ENCODE data around the gene PRKCA. TPM values are rescaled to one million over a fixed set of nuclear protein-coding genes. Genes with fewer than 3 reads are reported as not detected.

The PRKCA gene
- total RNA-seq, 1 donor from 2014 or later: 16.4 TPM

DNA sequence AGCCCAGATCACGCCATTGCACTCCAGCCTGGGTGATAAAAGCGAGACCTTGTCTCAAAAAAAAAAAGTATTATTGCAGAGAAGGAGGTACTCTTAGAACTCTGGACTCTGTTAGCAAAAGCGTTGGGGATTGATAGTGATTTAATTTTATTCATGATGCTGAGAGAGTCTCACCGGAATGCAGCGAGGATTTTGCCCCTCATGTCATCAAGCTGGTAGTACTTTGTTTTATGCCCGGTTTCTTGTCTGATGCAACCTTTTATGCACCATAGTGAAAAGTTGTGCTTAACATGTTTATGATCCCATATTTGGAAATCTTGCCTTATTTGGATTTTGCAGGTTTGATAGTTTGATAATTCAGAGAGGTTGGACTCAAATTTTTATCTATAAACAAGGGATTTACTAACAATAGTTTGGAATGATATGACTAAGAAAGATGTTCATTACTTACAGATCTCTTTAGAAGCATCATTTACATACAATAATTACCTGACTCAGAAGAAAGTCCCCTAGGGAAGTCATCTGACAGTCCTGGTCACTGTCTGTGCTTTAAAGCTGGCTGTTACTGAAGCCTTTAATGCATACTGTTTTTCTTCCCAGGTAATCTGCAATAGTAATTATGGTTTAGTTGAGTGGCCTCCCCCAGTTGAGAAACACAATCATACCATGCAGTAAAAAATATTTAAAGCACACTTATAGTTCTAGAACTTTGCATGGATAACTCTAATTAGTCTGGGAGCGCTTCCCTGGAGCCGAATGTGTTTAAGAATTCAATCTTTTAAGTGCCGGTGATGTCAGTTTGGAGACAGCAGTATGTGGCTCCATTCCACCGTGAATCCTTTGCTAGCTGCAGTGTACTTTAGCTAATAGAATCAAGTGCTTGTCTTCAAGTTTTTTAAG lies 120.9 kb downstream of the PRKCA start:
- H3K4me1 Mint-ChIP-seq (ENCODE audit: low read depth): peaks cover 20% of the 10 kb centered on the region
- TF ChIP-seq, protein P1, sequence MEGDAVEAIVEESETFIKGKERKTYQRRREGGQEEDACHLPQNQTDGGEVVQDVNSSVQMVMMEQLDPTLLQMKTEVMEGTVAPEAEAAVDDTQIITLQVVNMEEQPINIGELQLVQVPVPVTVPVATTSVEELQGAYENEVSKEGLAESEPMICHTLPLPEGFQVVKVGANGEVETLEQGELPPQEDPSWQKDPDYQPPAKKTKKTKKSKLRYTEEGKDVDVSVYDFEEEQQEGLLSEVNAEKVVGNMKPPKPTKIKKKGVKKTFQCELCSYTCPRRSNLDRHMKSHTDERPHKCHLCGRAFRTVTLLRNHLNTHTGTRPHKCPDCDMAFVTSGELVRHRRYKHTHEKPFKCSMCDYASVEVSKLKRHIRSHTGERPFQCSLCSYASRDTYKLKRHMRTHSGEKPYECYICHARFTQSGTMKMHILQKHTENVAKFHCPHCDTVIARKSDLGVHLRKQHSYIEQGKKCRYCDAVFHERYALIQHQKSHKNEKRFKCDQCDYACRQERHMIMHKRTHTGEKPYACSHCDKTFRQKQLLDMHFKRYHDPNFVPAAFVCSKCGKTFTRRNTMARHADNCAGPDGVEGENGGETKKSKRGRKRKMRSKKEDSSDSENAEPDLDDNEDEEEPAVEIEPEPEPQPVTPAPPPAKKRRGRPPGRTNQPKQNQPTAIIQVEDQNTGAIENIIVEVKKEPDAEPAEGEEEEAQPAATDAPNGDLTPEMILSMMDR (IDR thresholded peaks at IDR 0.05; ENCODE audit: unreplicated experiment): no peak
- no peaks in the 10 kb centered on the region for H3K27me3 Mint-ChIP-seq
- no peak overlapping the region for H3K4me3 Mint-ChIP-seq (ENCODE audit: low read depth)
- peaks cover 2% of the 10 kb centered on the region for H3K36me3 Mint-ChIP-seq (ENCODE audit: insufficient read depth)
- no peak overlapping the region for H3K27ac Mint-ChIP-seq
- DNase-seq (ENCODE audit: low spot score, unreplicated experiment): no peak
- H3K9me3 Mint-ChIP-seq (ENCODE audit: low read depth): peaks cover 5% of the 10 kb centered on the region

DNA sequence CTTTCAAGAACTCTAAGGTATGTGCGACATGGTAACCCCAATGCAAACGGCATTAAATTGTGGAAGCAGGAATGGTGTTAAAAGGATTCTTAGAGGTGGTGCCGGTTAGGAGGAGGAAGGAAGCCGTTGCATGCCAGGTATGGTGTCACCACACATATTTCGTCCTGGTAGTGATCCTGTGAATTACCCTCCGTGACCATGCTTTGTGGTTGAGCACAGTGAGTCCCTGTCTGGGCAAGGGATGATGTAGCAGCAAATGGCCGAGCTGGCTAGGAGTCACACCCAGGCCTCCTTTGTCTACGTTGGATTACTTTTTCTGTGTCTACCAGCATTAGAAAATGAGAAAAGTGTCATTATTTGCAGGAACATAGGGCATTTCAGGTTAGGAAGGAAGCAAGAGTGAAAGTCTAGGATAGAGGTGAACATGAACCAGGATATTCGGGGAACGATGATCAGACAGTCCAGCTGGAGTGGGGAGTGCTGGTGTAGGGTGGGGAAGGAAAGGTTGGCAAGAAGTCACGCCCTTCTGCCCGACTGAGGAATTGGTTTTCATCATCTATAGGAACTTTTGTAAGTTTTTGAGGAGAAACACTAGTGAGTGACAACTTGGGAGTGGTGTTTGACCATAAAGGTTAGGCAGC lies 123.5 kb downstream of the PRKCA start:
- H3K4me1 Mint-ChIP-seq (ENCODE audit: low read depth): peaks cover 15% of the 10 kb centered on the region
- no peak overlapping the region for H3K4me3 Mint-ChIP-seq (ENCODE audit: low read depth)
- no peaks in the 10 kb centered on the region for H3K27me3 Mint-ChIP-seq
- TF ChIP-seq, protein P1 (IDR thresholded peaks at IDR 0.05; ENCODE audit: unreplicated experiment): no peak
- no peak for DNase-seq (ENCODE audit: low spot score, unreplicated experiment)
- H3K27ac Mint-ChIP-seq: no peak overlapping the region
- H3K9me3 Mint-ChIP-seq (ENCODE audit: low read depth): peaks cover 5% of the 10 kb centered on the region
- H3K36me3 Mint-ChIP-seq (ENCODE audit: insufficient read depth): peaks cover 2% of the 10 kb centered on the region

DNA sequence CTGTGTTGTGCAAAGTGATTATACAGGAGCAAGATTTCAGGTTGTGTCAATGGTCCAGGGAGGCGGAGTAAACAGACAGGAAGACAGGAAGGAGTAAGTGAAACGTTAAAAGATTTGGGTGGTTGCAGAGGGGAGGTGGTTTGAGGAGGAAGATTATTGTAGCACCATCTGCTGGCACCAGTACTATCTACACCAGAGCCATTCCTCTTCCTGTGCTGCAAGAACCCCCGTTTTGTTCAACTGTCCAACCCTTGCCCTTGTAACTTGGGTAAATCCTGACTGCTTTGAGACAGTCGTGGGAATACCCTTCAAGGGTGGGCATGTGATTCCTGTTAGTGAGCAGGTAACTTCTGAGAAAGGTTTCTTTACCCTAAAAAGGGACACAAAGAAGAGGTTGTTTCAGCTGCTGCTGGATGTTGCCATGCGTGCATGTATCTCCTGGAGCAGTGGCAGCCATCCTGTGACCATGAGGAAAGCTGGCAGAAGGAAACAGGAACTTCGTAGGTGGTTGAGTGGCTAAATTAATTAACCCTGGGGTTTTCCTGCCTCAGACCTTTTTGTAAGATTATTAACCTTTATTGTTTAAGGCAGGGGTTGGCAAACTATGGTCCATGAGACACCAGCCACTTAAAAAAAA lies 124.1 kb downstream of the PRKCA start:
- Mint-ChIP-seq H3K4me1 (ENCODE audit: low read depth) (peaks cover 13% of the 10 kb centered on the region), H3K9me3 (ENCODE audit: low read depth) (peaks cover 5% of the 10 kb centered on the region), H3K36me3 (ENCODE audit: insufficient read depth) (peaks cover 2% of the 10 kb centered on the region), H3K4me3 (ENCODE audit: low read depth) (no peak overlapping the region), H3K27ac (no peak overlapping the region), H3K27me3 (no peaks in the 10 kb centered on the region)
- no peak for DNase-seq (ENCODE audit: low spot score, unreplicated experiment)
- TF ChIP-seq, protein P1 (IDR thresholded peaks at IDR 0.05; ENCODE audit: unreplicated experiment): no peak

DNA sequence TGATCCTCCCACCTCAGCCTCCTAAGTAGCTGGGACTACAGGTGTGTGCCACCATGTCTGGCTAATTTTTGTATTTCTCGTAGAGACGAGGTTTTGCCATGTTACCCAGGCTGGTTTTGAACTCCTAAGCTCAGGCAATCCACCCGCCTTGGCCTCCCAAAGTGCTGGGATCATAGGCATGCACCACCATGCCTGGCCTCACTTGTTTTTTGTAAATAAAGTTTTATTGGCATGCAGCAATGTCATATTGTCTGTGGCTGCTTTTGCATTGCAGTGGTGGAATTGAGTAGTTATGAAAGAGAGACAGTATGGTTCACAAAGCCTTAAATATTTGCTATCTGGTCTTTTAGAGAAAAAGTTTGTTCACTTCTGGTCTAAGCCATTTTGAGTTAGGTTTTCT lies 124.7 kb downstream of the PRKCA start:
- peaks cover 10% of the 10 kb centered on the region for H3K4me1 Mint-ChIP-seq (ENCODE audit: low read depth)

DNA sequence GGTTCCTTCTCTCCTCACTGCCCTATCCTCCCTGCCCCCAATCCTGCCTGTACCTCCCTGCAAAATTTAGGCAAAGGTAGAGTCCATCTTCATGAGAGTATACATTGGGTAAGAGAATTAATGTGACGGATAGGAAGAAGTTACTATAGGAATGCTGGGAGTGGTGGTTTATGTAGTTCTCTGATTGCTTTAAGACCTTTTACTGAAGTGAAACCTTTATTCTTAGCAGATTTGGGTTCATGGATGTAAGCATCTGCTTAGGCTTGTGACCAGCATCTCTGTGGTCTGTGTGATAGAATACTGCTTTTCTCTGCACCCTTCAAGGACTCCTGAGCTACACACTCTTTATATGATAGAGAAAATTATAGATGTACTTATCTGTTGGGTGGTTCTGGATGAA lies 127.3 kb downstream of the PRKCA start:
- Mint-ChIP-seq H3K4me3 (ENCODE audit: low read depth) (no peak overlapping the region), H3K4me1 (ENCODE audit: low read depth) (peaks cover 10% of the 10 kb centered on the region), H3K27me3 (no peaks in the 10 kb centered on the region), H3K27ac (no peak overlapping the region), H3K36me3 (ENCODE audit: insufficient read depth) (peaks cover 2% of the 10 kb centered on the region), H3K9me3 (ENCODE audit: low read depth) (peaks cover 5% of the 10 kb centered on the region)
- TF ChIP-seq, protein P1 (IDR thresholded peaks at IDR 0.05; ENCODE audit: unreplicated experiment): no peak
- DNase-seq (ENCODE audit: low spot score, unreplicated experiment): no peak

More for the DNA sequence above, 124.7 kb downstream of the PRKCA start:
- H3K27me3 Mint-ChIP-seq: no peaks in the 10 kb centered on the region
- peaks cover 2% of the 10 kb centered on the region for H3K36me3 Mint-ChIP-seq (ENCODE audit: insufficient read depth)
- DNase-seq (ENCODE audit: low spot score, unreplicated experiment): no peak
- no peak overlapping the region for H3K4me3 Mint-ChIP-seq (ENCODE audit: low read depth)
- peaks cover 5% of the 10 kb centered on the region for H3K9me3 Mint-ChIP-seq (ENCODE audit: low read depth)
- TF ChIP-seq, protein P1 (IDR thresholded peaks at IDR 0.05; ENCODE audit: unreplicated experiment): no peak
- H3K27ac Mint-ChIP-seq: no peak overlapping the region

All from progenitor cell of endocrine pancreas (in vitro differentiated cells).